OCI-LY7 (cell line): ENCODE measurements around the gene SIL1. TPM values are rescaled to one million over a fixed set of nuclear protein-coding genes. Genes with fewer than 3 reads are reported as not detected.

Source experiments
- BruUV-seq: library from RNA; stranded (reverse); fragments of 400-500 nt; replicated peaks from 2 replicates; lab custom pipeline; 2021; lab: Mats Ljungman, UMichigan
- CTCF ChIA-PET: fragments of 300-600 bp; sonication (Branson Sonifier 250); formaldehyde crosslinking; loops from one replicate; lab custom pipeline; 2022; ENCODE audit warnings: antibody characterized with exemption; ENCODE audit not compliant: unreplicated experiment; lab: Charles Lee
- POLR2A ChIA-PET: fragments of 300-600 bp; sonication (Branson Sonifier 250); formaldehyde crosslinking; loops from one replicate; lab custom pipeline; 2022; ENCODE audit warnings: antibody characterized with exemption; lab: Charles Lee
- DNase-seq: peaks from one replicate; pipeline ENCODE4 v3.0.0-alpha.2; 2015; ENCODE audit warnings: low spot score
- H2AFZ ChIP-seq: fragments of 200-600 bp; sonication (generic), shearing (Covaris generic); 2 replicates; pipeline ENCODE4 v1.6.1; 2014; ENCODE audit warnings: mild to moderate bottlenecking, antibody characterized with exemption, low read length, moderate library complexity
- H3K27ac ChIP-seq: fragments of 200-600 bp; sonication (generic); 2 replicates; pipeline ENCODE4 v1.5.1; 2014; ENCODE audit warnings: mixed run types, low read depth, mild to moderate bottlenecking, moderate library complexity, low read length, inconsistent platforms; ENCODE audit not compliant: poor library complexity, severe bottlenecking
- H3K36me3 ChIP-seq: fragments of 200-600 bp; sonication (generic); 2 replicates; pipeline ENCODE4 v1.6.1; 2014; ENCODE audit warnings: mild to moderate bottlenecking, antibody characterized with exemption, low read length, moderate library complexity, mixed read lengths; ENCODE audit not compliant: insufficient read depth
- H3K4me1 ChIP-seq: fragments of 200-600 bp; sonication (generic); 2 replicates; pipeline ENCODE4 v1.5.1; 2014; ENCODE audit warnings: mild to moderate bottlenecking, low read length; ENCODE audit not compliant: insufficient read depth, poor library complexity, severe bottlenecking
- H3K4me2 ChIP-seq: fragments of 200-600 bp; sonication (generic); 2 replicates; pipeline ENCODE4 v1.6.1; 2014; ENCODE audit warnings: mild to moderate bottlenecking, low read length
- H3K4me3 ChIP-seq: fragments of 200-600 bp; sonication (generic); 2 replicates; pipeline ENCODE4 v1.5.1; 2014; ENCODE audit warnings: mild to moderate bottlenecking, low read depth, low read length; ENCODE audit not compliant: poor library complexity, severe bottlenecking
- H3K79me2 ChIP-seq: fragments of 200-600 bp; sonication (generic); 2 replicates; pipeline ENCODE4 v1.6.1; 2016; ENCODE audit warnings: low read depth, mild to moderate bottlenecking, low read length, moderate library complexity, mixed read lengths; ENCODE audit not compliant: insufficient read depth
- H3K9me2 ChIP-seq: fragments of 200-600 bp; sonication (generic); 2 replicates; pipeline ENCODE4 v1.6.1; 2016; ENCODE audit warnings: mild to moderate bottlenecking, low read length, mixed read lengths; ENCODE audit not compliant: insufficient read depth
- H3K9me3 ChIP-seq: fragments of 200-600 bp; sonication (generic); 2 replicates; pipeline ENCODE4 v1.6.1; 2014; ENCODE audit warnings: mild to moderate bottlenecking, mixed run types, low read length, mixed read lengths
- H4K20me1 ChIP-seq: fragments of 200-600 bp; sonication (generic); 2 replicates; pipeline ENCODE4 v1.6.1; 2014; ENCODE audit warnings: mild to moderate bottlenecking, antibody characterized with exemption, low read length, moderate library complexity, mixed read lengths; ENCODE audit not compliant: insufficient read depth
- CTCF ChIP-seq: fragments of 200-600 bp; sonication (generic); conservative IDR thresholded peaks from 2 replicates; pipeline ENCODE4 v1.5.1; 2014; ENCODE audit warnings: mild to moderate bottlenecking, antibody characterized with exemption, low read length, moderate library complexity, mixed read lengths
- EZH2phosphoT487 ChIP-seq: fragments of 200-600 bp; sonication (generic); IDR thresholded peaks from 2 replicates; pipeline ENCODE4 v1.6.1; 2018; ENCODE audit warnings: low read depth, borderline replicate concordance, mild to moderate bottlenecking, mixed run types, antibody characterized with exemption, low read length, moderate library complexity, mixed read lengths
- intact Hi-C: fragments of 100-400 bp; cut with micrococcal nuclease; formaldehyde crosslinking; loops from one replicate; pipeline ENCODE4 v1.10.0; 2022; ENCODE audit not compliant: unreplicated experiment
- total RNA-seq, 2 experiments: library from RNA; depleted of rRNA in 1 of 2; stranded (reverse); fragments of >200 nt in 1 of 2; shearing (Covaris generic) in 1 of 2; gene quantifications; 2 replicates each; pipeline ENCODE4 v1.2.3, GENCODE V29; 2014 to 2022

Gene SIL1
- total RNA-seq, 2 experiments from 2014 or later = 9.2 to 22.8 TPM

- intact Hi-C loops = no loop called here
- no peaks in the 10 kb centered on the region for H4K20me1 ChIP-seq
- no peaks in the 10 kb centered on the region for H3K9me2 ChIP-seq
- TF ChIP-seq EZH2phosphoT487 (no peak), CTCF (no peak)
- no peak for DNase-seq
- H3K4me3 ChIP-seq = no peak overlapping the region
- ChIA-PET CTCF (no interaction called here), POLR2A (interaction anchor here (0.6 kb wide), 1 partner anchor 19 kb away, joined by 4 read pairs; no protein-coding TSS in a partner anchor)
- H3K4me1 ChIP-seq = no peaks in the 10 kb centered on the region
- H3K9me3 ChIP-seq = no peaks in the 10 kb centered on the region
- H3K4me2 ChIP-seq = no peak overlapping the region
- H3K36me3 ChIP-seq = no peaks in the 10 kb centered on the region
- no peaks in the 10 kb centered on the region for H3K79me2 ChIP-seq
- no TSS peak for BruUV-seq
- no peak overlapping the region for H2AFZ ChIP-seq
- H3K27ac ChIP-seq = no peak overlapping the region
Measured at GRCh38 chr5:139023286-139023685, 174.9 kb downstream of the SIL1 start.

GRCh38 chr5:139022528-139022927, 175.6 kb downstream of the SIL1 start:
- Histone ChIP-seq H3K79me2 (no peaks in the 10 kb centered on the region), H4K20me1 (no peaks in the 10 kb centered on the region), H2AFZ (no peak overlapping the region), H3K9me2 (no peaks in the 10 kb centered on the region), H3K4me3 (no peak overlapping the region), H3K27ac (no peak overlapping the region), H3K4me1 (no peaks in the 10 kb centered on the region), H3K4me2 (no peak overlapping the region), H3K9me3 (no peaks in the 10 kb centered on the region), H3K36me3 (no peaks in the 10 kb centered on the region)
- CTCF ChIA-PET = no interaction called here
- TF ChIP-seq EZH2phosphoT487 = no peak
- TF ChIP-seq CTCF = no peak
- DNase-seq = no peak
- intact Hi-C loops = no loop called here
- no TSS peak for BruUV-seq
- POLR2A ChIA-PET = no interaction called here

- Histone ChIP-seq H2AFZ (no peak overlapping the region), H3K4me3 (no peak overlapping the region), H4K20me1 (no peaks in the 10 kb centered on the region), H3K79me2 (no peaks in the 10 kb centered on the region), H3K27ac (no peak overlapping the region), H3K36me3 (no peaks in the 10 kb centered on the region), H3K9me3 (no peaks in the 10 kb centered on the region), H3K9me2 (no peaks in the 10 kb centered on the region), H3K4me2 (no peak overlapping the region), H3K4me1 (no peaks in the 10 kb centered on the region)
- TF ChIP-seq EZH2phosphoT487 = no peak
- TF ChIP-seq CTCF = no peak
- ChIA-PET CTCF (no interaction called here), POLR2A (interaction anchor here (0.6 to 0.7 kb wide), 3 partner anchors 131 to 301 kb away, joined by 3 to 4 read pairs (median 3); no protein-coding TSS in a partner anchor)
- intact Hi-C loops = no loop called here
- BruUV-seq = no TSS peak
- no peak for DNase-seq
Measured at GRCh38 chr5:139021346-139021745, 176.8 kb downstream of the SIL1 start.
